ENCODE data around the gene MIAT.

Gene MIAT

GRCh38 chr22:26656891-26657851, at the start of gene MIAT:
Gene MIAT, plus strand, starts transcription at chr22:26657588.
- H3K36me3 ChIP-seq, result no peaks in the 10 kb centered on the region
- no peak for DNase-seq
- peak within 1 kb of the TSS in 1 of 2 donors; percentile 32 for H3K4me3 ChIP-seq
- intact Hi-C loops (cut with DNase I; ENCODE audit: low total_unique reads), result no loop called here
- peaks cover 0 to 79% of the 10 kb centered on the region in 2 donors for H3K27me3 ChIP-seq
- H3K9me3 ChIP-seq, result no peaks in the 10 kb centered on the region
- TF ChIP-seq, protein P1, sequence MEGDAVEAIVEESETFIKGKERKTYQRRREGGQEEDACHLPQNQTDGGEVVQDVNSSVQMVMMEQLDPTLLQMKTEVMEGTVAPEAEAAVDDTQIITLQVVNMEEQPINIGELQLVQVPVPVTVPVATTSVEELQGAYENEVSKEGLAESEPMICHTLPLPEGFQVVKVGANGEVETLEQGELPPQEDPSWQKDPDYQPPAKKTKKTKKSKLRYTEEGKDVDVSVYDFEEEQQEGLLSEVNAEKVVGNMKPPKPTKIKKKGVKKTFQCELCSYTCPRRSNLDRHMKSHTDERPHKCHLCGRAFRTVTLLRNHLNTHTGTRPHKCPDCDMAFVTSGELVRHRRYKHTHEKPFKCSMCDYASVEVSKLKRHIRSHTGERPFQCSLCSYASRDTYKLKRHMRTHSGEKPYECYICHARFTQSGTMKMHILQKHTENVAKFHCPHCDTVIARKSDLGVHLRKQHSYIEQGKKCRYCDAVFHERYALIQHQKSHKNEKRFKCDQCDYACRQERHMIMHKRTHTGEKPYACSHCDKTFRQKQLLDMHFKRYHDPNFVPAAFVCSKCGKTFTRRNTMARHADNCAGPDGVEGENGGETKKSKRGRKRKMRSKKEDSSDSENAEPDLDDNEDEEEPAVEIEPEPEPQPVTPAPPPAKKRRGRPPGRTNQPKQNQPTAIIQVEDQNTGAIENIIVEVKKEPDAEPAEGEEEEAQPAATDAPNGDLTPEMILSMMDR (IDR thresholded peaks at IDR 0.05), result no peak
- no peak within 1 kb of the TSS for H3K27ac ChIP-seq
- peaks cover 0 to 23% (median 21%) of the 10 kb centered on the region in 4 donors for H3K4me1 ChIP-seq

- Histone ChIP-seq H3K4me1 (peaks cover 0 to 7% (median 0%) of the 10 kb centered on the region in 4 donors), H3K27me3 (peaks cover 0 to 9% of the 10 kb centered on the region in 2 donors), H3K9me3 (no peaks in the 10 kb centered on the region), H3K4me3 (no peak overlapping the region), H3K36me3 (no peaks in the 10 kb centered on the region), H3K27ac (no peak overlapping the region)
- intact Hi-C loops (cut with DNase I; ENCODE audit: low total_unique reads), result no loop called here
- TF ChIP-seq, protein P1 (IDR thresholded peaks at IDR 0.05), result no peak
- DNase-seq, result no peak
Measured at GRCh38 chr22:26608129-26608528, 49.3 kb upstream of the MIAT start.

DNA sequence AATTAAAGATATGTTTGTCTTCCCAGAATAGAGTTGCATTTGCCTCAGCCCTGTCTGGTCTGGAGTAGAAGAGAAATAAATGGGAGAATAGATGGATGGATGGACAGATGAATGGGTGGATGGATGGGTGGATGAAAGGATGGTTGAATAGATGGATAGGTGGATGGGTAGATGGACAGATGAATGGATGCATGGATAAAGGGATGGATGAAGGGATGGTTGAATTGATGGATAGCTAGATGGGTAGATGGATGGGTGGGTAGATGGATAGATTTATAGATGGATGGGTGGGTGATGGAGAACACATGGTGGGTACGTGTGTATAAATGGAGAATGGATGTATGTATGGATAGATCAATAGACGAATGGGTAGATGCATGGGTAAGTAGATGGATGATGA, 48.1 kb upstream of the MIAT start:
- TF ChIP-seq, protein P1 (IDR thresholded peaks at IDR 0.05), result no peak
- H3K9me3 ChIP-seq, result no peaks in the 10 kb centered on the region
- intact Hi-C loops (cut with DNase I; ENCODE audit: low total_unique reads), result no loop called here
- no peak overlapping the region for H3K27ac ChIP-seq
- no peak overlapping the region for H3K4me3 ChIP-seq
- no peaks in the 10 kb centered on the region for H3K36me3 ChIP-seq
- H3K27me3 ChIP-seq, result peaks cover 0 to 13% of the 10 kb centered on the region in 2 donors
- DNase-seq, result no peak
- peaks cover 0 to 7% (median 0%) of the 10 kb centered on the region in 4 donors for H3K4me1 ChIP-seq

DNA sequence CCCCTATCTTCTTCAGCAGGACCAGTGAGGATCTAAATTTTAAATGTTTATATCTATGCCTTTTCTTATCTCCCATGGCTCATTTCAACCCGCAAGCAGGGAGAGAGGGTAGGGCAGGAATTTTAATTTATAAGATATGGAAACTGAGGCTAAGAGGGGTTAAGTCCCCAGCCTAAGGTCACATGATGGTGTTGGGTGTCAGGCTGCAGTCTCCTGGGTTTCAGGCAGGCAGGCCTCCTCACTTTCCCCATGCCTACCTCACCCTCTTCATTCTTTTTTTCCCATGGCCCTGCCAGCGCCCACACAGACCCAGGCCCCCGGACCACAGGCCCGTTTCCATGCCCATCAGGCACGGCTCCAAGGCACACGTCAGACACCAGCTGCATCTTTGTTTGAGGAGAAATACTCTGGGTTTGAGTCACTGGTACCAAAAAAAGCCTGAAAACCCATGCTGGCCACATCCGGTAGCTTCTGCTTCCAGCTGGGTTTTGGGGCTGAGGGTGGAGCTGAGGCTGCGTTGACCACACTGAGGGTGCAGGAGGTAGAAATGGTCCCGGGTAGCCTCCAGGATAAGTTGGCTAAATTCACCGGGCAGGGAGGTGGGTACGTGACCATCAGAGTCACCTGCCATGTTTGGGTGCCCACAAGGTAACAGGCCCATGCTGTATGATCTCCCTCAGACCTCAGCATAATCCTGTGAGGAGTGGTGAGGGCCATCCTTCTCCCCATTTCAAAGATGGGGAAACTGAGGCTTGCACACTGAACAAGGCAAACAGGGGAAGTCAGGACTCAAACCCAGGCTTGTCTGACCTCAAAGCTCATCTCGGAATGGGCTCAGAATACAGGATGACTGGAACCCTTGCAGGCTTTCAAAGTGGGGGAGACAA, 47.1 kb upstream of the MIAT start:
- TF ChIP-seq, protein P1 (IDR thresholded peaks at IDR 0.05), result no peak
- peak; percentile 29 to 68 for DNase-seq

GRCh38 chr22:26610996-26611395, 46.4 kb upstream of the MIAT start:
- intact Hi-C loops (cut with DNase I; ENCODE audit: low total_unique reads), result no loop called here
- H3K27ac ChIP-seq, result no peak overlapping the region
- TF ChIP-seq, protein P1 (IDR thresholded peaks at IDR 0.05), result no peak

More for the DNA sequence above, 47.1 kb upstream of the MIAT start:
- no peaks in the 10 kb centered on the region for H3K36me3 ChIP-seq
- H3K27ac ChIP-seq, result no peak overlapping the region
- H3K4me1 ChIP-seq, result peaks cover 0 to 7% (median 0%) of the 10 kb centered on the region in 4 donors
- intact Hi-C loops (cut with DNase I; ENCODE audit: low total_unique reads), result no loop called here
- H3K9me3 ChIP-seq, result no peaks in the 10 kb centered on the region
- no peak overlapping the region for H3K4me3 ChIP-seq
- H3K27me3 ChIP-seq, result peaks cover 0 to 23% of the 10 kb centered on the region in 2 donors

More at GRCh38 chr22:26610996-26611395, 46.4 kb upstream of the MIAT start:
- Histone ChIP-seq H3K4me1 (peaks cover 0 to 7% (median 0%) of the 10 kb centered on the region in 4 donors), H3K4me3 (no peak overlapping the region), H3K27me3 (peaks cover 0 to 26% of the 10 kb centered on the region in 2 donors), H3K36me3 (no peaks in the 10 kb centered on the region), H3K9me3 (no peaks in the 10 kb centered on the region)
- no peak for DNase-seq

All from tibial artery (tissue), 4 donors.